Fibroblast of lung (primary cell): Measurements from ENCODE around the gene DRAP1. TPM values are rescaled to one million over a fixed set of nuclear protein-coding genes. Genes with fewer than 3 reads are reported as not detected.

Experiments
- DNase-seq, 2 donors: peaks; one replicate each; pipeline versions ENCODE4 v3.0.0 to v3.0.0-alpha.2; 2010; ENCODE audit warnings: low read depth in 2 of 2
- H2AFZ ChIP-seq: 2 replicates; pipeline ENCODE4 v1.5.1; 2012; ENCODE audit warnings: low read length, control low read depth, inconsistent platforms
- H3K27ac ChIP-seq: 2 replicates; pipeline ENCODE4 v1.5.1; 2011; ENCODE audit warnings: low read length, control low read depth; ENCODE audit not compliant: insufficient read depth
- H3K27me3 ChIP-seq: 2 replicates; pipeline ENCODE4 v1.5.1; 2011; ENCODE audit warnings: mild to moderate bottlenecking, low read length; ENCODE audit not compliant: control insufficient read depth, insufficient read depth
- H3K36me3 ChIP-seq: 2 replicates; pipeline ENCODE4 v1.5.1; 2011; ENCODE audit warnings: low read length; ENCODE audit not compliant: control insufficient read depth, insufficient read depth
- H3K4me1 ChIP-seq: 2 replicates; pipeline ENCODE4 v1.5.1; 2011; ENCODE audit warnings: low read length; ENCODE audit not compliant: control insufficient read depth, insufficient read depth; ENCODE audit errors: extremely low read depth
- H3K4me2 ChIP-seq: 2 replicates; pipeline ENCODE4 v1.5.1; 2011; ENCODE audit warnings: low read length, control low read depth; ENCODE audit not compliant: insufficient read depth; ENCODE audit errors: extremely low read depth
- H3K4me3 ChIP-seq, 4 experiments: fragments of 200-600 bp in 1 of 4; sonication (generic) in 1 of 4; replicated peaks in 1 of 4; 2 replicates each; pipeline ENCODE4 v1.5.1; 2011 to 2016; ENCODE audit warnings: low read length in 4 of 4, low read depth in 3 of 4, mild to moderate bottlenecking in 3 of 4, control low read depth in 2 of 4, inconsistent platforms in 1 of 4, mixed read lengths in 1 of 4; ENCODE audit not compliant: insufficient read depth in 1 of 4; ENCODE audit errors: control extremely low read depth in 1 of 4
- H3K79me2 ChIP-seq: 2 replicates; pipeline ENCODE4 v1.5.1; 2012; ENCODE audit warnings: mild to moderate bottlenecking, low read length, inconsistent platforms; ENCODE audit not compliant: control insufficient read depth, insufficient read depth
- H3K9ac ChIP-seq: 2 replicates; pipeline ENCODE4 v1.5.1; 2011; ENCODE audit warnings: mild to moderate bottlenecking, low read length, control low read depth; ENCODE audit not compliant: insufficient read depth
- H3K9me3 ChIP-seq: 2 replicates; pipeline ENCODE4 v1.5.1; 2012; ENCODE audit warnings: low read depth, low read length; ENCODE audit not compliant: control insufficient read depth, insufficient read depth
- H4K20me1 ChIP-seq: 2 replicates; pipeline ENCODE4 v1.5.1; 2011; ENCODE audit warnings: low read length; ENCODE audit not compliant: control insufficient read depth, insufficient read depth; ENCODE audit errors: extremely low read depth
- CTCF ChIP-seq, 2 donors: IDR thresholded peaks in 1 of 2; conservative IDR thresholded peaks in 1 of 2; 1 replicate in 1 of 2; 2 replicates in 1 of 2; pipeline ENCODE4 v1.5.1; 2011 to 2012; ENCODE audit warnings: low read length in 2 of 2, control low read depth in 1 of 2, inconsistent platforms in 1 of 2, low read depth in 1 of 2, mild to moderate bottlenecking in 1 of 2
- EZH2 ChIP-seq: IDR thresholded peaks from 2 replicates; pipeline ENCODE4 v1.5.1; 2012; ENCODE audit warnings: low read length, control low read depth, mild to moderate bottlenecking; ENCODE audit errors: missing control alignments
- polyA plus RNA-seq, 2 donors: library from polyadenylated mRNA; depleted of rRNA in 1 of 2; stranded (reverse) in 1 of 2; unstranded in 1 of 2; fragments of >200 nt; gene quantifications; 2 replicates each; pipeline ENCODE4 v1.2.1, GENCODE V29; 2011 to 2012; ENCODE audit warnings: missing spikeins in 1 of 2
- total RNA-seq: library from RNA; depleted of rRNA; stranded (reverse); fragments of >200 nt; gene quantifications from 2 replicates; pipeline ENCODE4 v1.2.1, GENCODE V29; 2014

The DRAP1 gene
- total and polyA plus RNA-seq, 2 donors (not counting 1 experiment from before 2014, with no cell fraction given), result 130 to 300 TPM

GRCh38 chr11:65918211-65919140 is 750 bp upstream of the DRAP1 start, which contains the start of gene C11orf68:
Gene C11orf68 (minus strand): TSS chr11:65919062. CDS start chr11:65919031, 31 bp downstream.
- no peaks in the 10 kb centered on the region for H3K9me3 ChIP-seq
- peak within 1 kb of the TSS; percentile 94 for H3K9ac ChIP-seq
- H3K36me3 ChIP-seq, result peaks cover 18% of the 10 kb centered on the region
- DNase-seq, result peak in 1 of 2 donors; percentile 25
- H4K20me1 ChIP-seq, result no peaks in the 10 kb centered on the region
- H3K4me2 ChIP-seq, result peak within 1 kb of the TSS; percentile 86
- peak within 1 kb of the TSS; percentile 74 to 95 (median 92) for H3K4me3 ChIP-seq
- no peaks in the 10 kb centered on the region for H3K27me3 ChIP-seq
- H2AFZ ChIP-seq, result peak within 1 kb of the TSS; percentile 56
- peak within 1 kb of the TSS; percentile 99 for H3K27ac ChIP-seq
- H3K79me2 ChIP-seq, result peaks cover 70% of the 10 kb centered on the region
- no peak for TF ChIP-seq CTCF (conservative IDR thresholded peaks at IDR 0.05 in 1 of 2, IDR thresholded peaks at IDR 0.05 in 1 of 2; ENCODE audit: low read depth in 1 of 2, low read length in 2 of 2)
- no peak for TF ChIP-seq EZH2
- H3K4me1 ChIP-seq, result peaks cover 42% of the 10 kb centered on the region

GRCh38 chr11:65919573-65920371 is 546 bp downstream of the DRAP1 start:
- Histone ChIP-seq H3K4me2 (peak overlapping the region; percentile 86), H2AFZ (peak overlapping the region; percentile 56), H3K9me3 (no peaks in the 10 kb centered on the region), H3K36me3 (peaks cover 20% of the 10 kb centered on the region), H3K4me3 (peak overlapping the region; percentile 68 to 95 (median 76)), H3K9ac (peak overlapping the region; percentile 76), H4K20me1 (no peaks in the 10 kb centered on the region), H3K4me1 (peaks cover 35% of the 10 kb centered on the region), H3K27ac (peak overlapping the region; percentile 69), H3K79me2 (peaks cover 62% of the 10 kb centered on the region), H3K27me3 (no peaks in the 10 kb centered on the region)
- TF ChIP-seq EZH2 (no peak), CTCF (conservative IDR thresholded peaks at IDR 0.05 in 1 of 2, IDR thresholded peaks at IDR 0.05 in 1 of 2; ENCODE audit: low read depth in 1 of 2, low read length in 2 of 2) (no peak)
- DNase-seq, result peak in 1 of 2 donors; percentile 17

GRCh38 chr11:65920372-65920802 is 1.2 kb downstream of the DRAP1 start:
- peak overlapping the region; percentile 86 for H3K4me2 ChIP-seq
- H4K20me1 ChIP-seq, result no peaks in the 10 kb centered on the region
- no peak for DNase-seq
- H3K4me3 ChIP-seq, result peak overlapping the region; percentile 68 to 95 (median 76)
- H2AFZ ChIP-seq, result no peak overlapping the region
- peak overlapping the region; percentile 76 for H3K9ac ChIP-seq
- H3K27ac ChIP-seq, result peak overlapping the region; percentile 69
- H3K4me1 ChIP-seq, result peaks cover 28% of the 10 kb centered on the region
- H3K79me2 ChIP-seq, result peaks cover 56% of the 10 kb centered on the region
- TF ChIP-seq EZH2 (no peak), CTCF (conservative IDR thresholded peaks at IDR 0.05 in 1 of 2, IDR thresholded peaks at IDR 0.05 in 1 of 2; ENCODE audit: low read depth in 1 of 2, low read length in 2 of 2) (no peak)
- H3K36me3 ChIP-seq, result peaks cover 22% of the 10 kb centered on the region
- no peaks in the 10 kb centered on the region for H3K9me3 ChIP-seq
- H3K27me3 ChIP-seq, result no peaks in the 10 kb centered on the region
